Endothelial cell of umbilical vein (primary cell): ENCODE data around the gene RMRP. TPM values are rescaled to one million over a fixed set of nuclear protein-coding genes. Genes with fewer than 3 reads are reported as not detected.

Experiments used
- BruUV-seq: library from RNA; stranded (reverse); fragments of 400-500 nt; replicated peaks from 2 replicates; lab custom pipeline; 2021; lab: Mats Ljungman, UMichigan
- CTCF ChIA-PET: fragments of 300-600, 350-600 bp; sonication (Branson Sonifier 250); formaldehyde crosslinking; loops from one replicate; lab custom pipeline; 2021; ENCODE audit warnings: antibody characterized with exemption, inconsistent platforms; lab: Charles Lee
- POLR2A ChIA-PET: fragments of 300-600, 350-600 bp; sonication (Branson Sonifier 250); formaldehyde crosslinking; loops from one replicate; lab custom pipeline; 2021; ENCODE audit warnings: antibody characterized with exemption, inconsistent platforms; lab: Charles Lee
- DNase-seq: peaks from one replicate; pipeline ENCODE4 v3.0.0-alpha.2; 2011; ENCODE audit warnings: low read depth, low spot score
- FAIRE-seq: peaks from 2 replicates; lab custom pipeline; 2011; peaks lifted over from hg19 to GRCh38; lab: Jason Lieb, UNC
- H2AFZ ChIP-seq: 2 replicates; pipeline ENCODE4 v1.6.0; 2012; ENCODE audit warnings: low read depth, low read length, control low read depth, inconsistent platforms
- H3K27ac ChIP-seq: 2 replicates; pipeline ENCODE4 v1.5.1; 2011; ENCODE audit warnings: low read depth, mild to moderate bottlenecking, control low read depth, low read length, moderate library complexity; ENCODE audit not compliant: insufficient read depth
- H3K27me3 ChIP-seq, 2 experiments: 2 replicates each; pipeline versions ENCODE4 v1.6.0 to v1.6.1; 2011; ENCODE audit warnings: low read length in 2 of 2, mixed read lengths in 1 of 2; ENCODE audit not compliant: control insufficient read depth in 2 of 2, insufficient read depth in 2 of 2
- H3K36me3 ChIP-seq, 2 experiments: 2 replicates in 1 of 2; 3 replicates in 1 of 2; pipeline ENCODE4 v1.5.1; 2011; ENCODE audit warnings: low read length in 2 of 2, mild to moderate bottlenecking in 1 of 2, moderate library complexity in 1 of 2; ENCODE audit not compliant: control insufficient read depth in 2 of 2, insufficient read depth in 2 of 2; ENCODE audit errors: extremely low read depth in 1 of 2
- H3K4me1 ChIP-seq: 3 replicates; pipeline ENCODE4 v1.5.1; 2011; ENCODE audit warnings: mild to moderate bottlenecking, low read length; ENCODE audit not compliant: control insufficient read depth, insufficient read depth; ENCODE audit errors: extremely low read depth
- H3K4me2 ChIP-seq: 2 replicates; pipeline ENCODE4 v1.6.1; 2011; ENCODE audit warnings: low read length, control low read depth, mixed read lengths; ENCODE audit not compliant: insufficient read depth
- H3K4me3 ChIP-seq, 3 experiments: fragments of 200-600 bp in 1 of 3; sonication (generic), shearing (Covaris generic) in 1 of 3; replicated peaks in 1 of 3; 2 replicates each; pipeline ENCODE4 v1.5.1; 2011 to 2016; ENCODE audit warnings: control low read depth in 3 of 3, low read length in 3 of 3, mild to moderate bottlenecking in 2 of 3, inconsistent platforms in 1 of 3, low read depth in 1 of 3, moderate library complexity in 1 of 3; ENCODE audit not compliant: insufficient read depth in 1 of 3
- H3K79me2 ChIP-seq: 2 replicates; pipeline ENCODE4 v1.6.0; 2012; ENCODE audit warnings: low read length, inconsistent platforms; ENCODE audit not compliant: control insufficient read depth, insufficient read depth
- H3K9ac ChIP-seq: replicated peaks from 2 replicates; pipeline ENCODE3; 2011; ENCODE audit warnings: low read length, control low read depth; ENCODE audit not compliant: insufficient read depth; ENCODE audit errors: extremely low read depth
- H3K9me1 ChIP-seq: replicated peaks from 3 replicates; pipeline ENCODE4 v1.6.0; 2011; ENCODE audit warnings: mild to moderate bottlenecking, low read length; ENCODE audit not compliant: control insufficient read depth, insufficient read depth; ENCODE audit errors: extremely low read depth
- H3K9me3 ChIP-seq: replicated peaks from 2 replicates; pipeline ENCODE4 v1.5.1; 2012; ENCODE audit warnings: low read length, inconsistent platforms; ENCODE audit not compliant: control insufficient read depth, insufficient read depth
- H4K20me1 ChIP-seq: replicated peaks from 2 replicates; pipeline ENCODE3; 2011; ENCODE audit warnings: mild to moderate bottlenecking, low read length; ENCODE audit not compliant: control insufficient read depth, insufficient read depth; ENCODE audit errors: extremely low read depth
- CTCF ChIP-seq, 2 donors: IDR thresholded peaks; 1 replicate in 1 of 2; 2 replicates in 1 of 2; pipeline ENCODE4 v1.5.1; 2011; ENCODE audit warnings: low read length in 2 of 2, mild to moderate bottlenecking in 2 of 2, moderate library complexity in 2 of 2, control low read depth in 1 of 2, inconsistent platforms in 1 of 2, low read depth in 1 of 2; ENCODE audit not compliant: insufficient read depth in 1 of 2; ENCODE audit errors: extremely low read depth in 1 of 2
- EZH2 ChIP-seq: IDR thresholded peaks from 2 replicates; pipeline ENCODE4 v1.6.1; 2012; ENCODE audit warnings: borderline replicate concordance, low read depth, mild to moderate bottlenecking, moderate library complexity, low read length, inconsistent platforms; ENCODE audit not compliant: severe bottlenecking
- FOS ChIP-seq: IDR thresholded peaks from 2 replicates; pipeline ENCODE4 v1.6.1; 2011; ENCODE audit warnings: mild to moderate bottlenecking, low read length, moderate library complexity, borderline replicate concordance; ENCODE audit not compliant: insufficient read depth
- GATA2 ChIP-seq: IDR thresholded peaks from 2 replicates; pipeline ENCODE4 v1.7.0; 2011; ENCODE audit warnings: low read depth, mild to moderate bottlenecking, moderate library complexity, mixed read lengths, low read length; ENCODE audit not compliant: insufficient read length, insufficient read depth
- JUN ChIP-seq: IDR thresholded peaks from 2 replicates; pipeline ENCODE4 v1.6.1; 2011; ENCODE audit warnings: borderline replicate concordance, low read depth; ENCODE audit not compliant: insufficient read length, insufficient read depth
- MYC ChIP-seq: IDR thresholded peaks from one replicate; pipeline ENCODE4 v1.6.1; 2011; ENCODE audit warnings: mild to moderate bottlenecking, low read depth, low read length
- POLR2A ChIP-seq: IDR thresholded peaks from 2 replicates; pipeline ENCODE4 v1.6.1; 2012; ENCODE audit warnings: low read depth, mild to moderate bottlenecking, control low read depth, low read length
- POLR2AphosphoS5 ChIP-seq: IDR thresholded peaks from 2 replicates; pipeline ENCODE4 v1.6.1; 2012; ENCODE audit warnings: low read depth, mild to moderate bottlenecking, control low read depth, low read length, moderate library complexity; ENCODE audit not compliant: insufficient read depth
- dilution Hi-C: fragments of 300-500 bp; cut with MboI; formaldehyde crosslinking; loops from one replicate; pipeline ENCODE4 v1.15.0; 2019; ENCODE audit warnings: low sequenced_read_pairs; ENCODE audit not compliant: extremely low pct_ligation_motif_present
- intact Hi-C: fragments of 100-400 bp; cut with micrococcal nuclease; formaldehyde crosslinking; loops from one replicate; pipeline ENCODE4 v1.10.0; 2022
- polyA plus RNA-seq, 4 experiments: library from polyadenylated mRNA; depleted of rRNA in 3 of 4; stranded (reverse) in 3 of 4; unstranded in 1 of 4; fragments of >200 nt; gene quantifications; 2 replicates each; pipeline versions ENCODE4 v1.2.1 to v1.2.3, GENCODE V29; 2011 to 2012; ENCODE audit warnings: missing spikeins in 1 of 4
- total RNA-seq: library from RNA; stranded (reverse); gene quantifications from 2 replicates; pipeline ENCODE4 v1.2.3, GENCODE V29; 2021
- TF ChIP-seq, protein P1 (sequence below): IDR thresholded peaks from 2 replicates; pipeline ENCODE4 v1.6.1; 2011; ENCODE audit not compliant: insufficient read depth, insufficient read length

RMRP gene
- total and polyA plus RNA-seq, 2 donors (not counting 3 experiments of a cell fraction or from before 2014, with no cell fraction given), result 19,118 TPM; not detected in 1

- Histone ChIP-seq H3K27ac (no peak overlapping the region), H2AFZ (no peak overlapping the region), H3K27me3 (no peaks in the 10 kb centered on the region), H3K36me3 (peaks cover 0 to under 1% of the 10 kb centered on the region in 2 experiments), H3K9me3 (no peaks in the 10 kb centered on the region), H3K4me1 (peaks cover 18% of the 10 kb centered on the region), H3K9ac (no peak overlapping the region), H3K79me2 (no peaks in the 10 kb centered on the region), H3K4me3 (no peak overlapping the region), H3K4me2 (no peak overlapping the region), H3K9me1 (no peaks in the 10 kb centered on the region), H4K20me1 (no peaks in the 10 kb centered on the region)
- dilution Hi-C loops, result no loop called here
- intact Hi-C loops, result no loop called here
- CTCF ChIA-PET, result interaction anchor here (1.2 to 10.0 kb wide), 4 partner anchors 9 to 62 kb away, joined by 3 to 227 read pairs (median 9); partner anchors contain the start of gene TPM2
- no peak for DNase-seq
- POLR2A ChIA-PET, result interaction anchor here (1.5 kb wide), 1 partner anchor 25 kb away, joined by 5 read pairs; no protein-coding TSS in a partner anchor
- no TSS peak for BruUV-seq
- no peak for TF ChIP-seq EZH2
- FAIRE-seq, result no peak
Measured at GRCh38 chr9:35666045-35666444, 8.2 kb upstream of the RMRP start.

- intact Hi-C loops, result no loop called here
Measured at GRCh38 chr9:35665471-35665818, 7.6 kb upstream of the RMRP start.

More at GRCh38 chr9:35665471-35665818, 7.6 kb upstream of the RMRP start:
- ChIA-PET CTCF (interaction anchor here (1.2 to 10.0 kb wide), 5 partner anchors 10 to 63 kb away, joined by 3 to 227 read pairs (median 7); partner anchors contain the start of gene TPM2), POLR2A (interaction anchor here (1.5 kb wide), 1 partner anchor 25 kb away, joined by 5 read pairs; no protein-coding TSS in a partner anchor)
- Histone ChIP-seq H3K9me1 (no peaks in the 10 kb centered on the region), H3K36me3 (peaks cover 0 to 5% of the 10 kb centered on the region in 2 experiments), H3K79me2 (no peaks in the 10 kb centered on the region), H3K4me1 (peaks cover 18% of the 10 kb centered on the region), H3K9ac (peak overlapping the region; percentile 24), H3K27ac (no peak overlapping the region), H4K20me1 (no peaks in the 10 kb centered on the region), H3K9me3 (no peaks in the 10 kb centered on the region), H2AFZ (peak overlapping the region; percentile 86), H3K4me2 (peak overlapping the region; percentile 84), H3K4me3 (peak overlapping the region; percentile 31 to 67 (median 43)), H3K27me3 (no peaks in the 10 kb centered on the region)
- TF ChIP-seq FOS (no peak), EZH2 (no peak), JUN (no peak), CTCF (IDR thresholded peaks at IDR 0.05; ENCODE audit: extremely low read depth in 1 of 2, insufficient read depth in 1 of 2, low read depth in 1 of 2, low read length in 2 of 2) (no peak), POLR2A (no peak), POLR2AphosphoS5 (no peak), MYC (no peak), GATA2 (no peak)
- TF ChIP-seq, protein P1, sequence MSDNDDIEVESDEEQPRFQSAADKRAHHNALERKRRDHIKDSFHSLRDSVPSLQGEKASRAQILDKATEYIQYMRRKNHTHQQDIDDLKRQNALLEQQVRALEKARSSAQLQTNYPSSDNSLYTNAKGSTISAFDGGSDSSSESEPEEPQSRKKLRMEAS, result no peak
- FAIRE-seq, result no peak
- DNase-seq, result no peak
- dilution Hi-C loops, result no loop called here
- no TSS peak for BruUV-seq
